KBM-7 (cell line): ENCODE measurements around the gene AKTIP.

Experiments used
- DNase-seq: peaks from one replicate; pipeline ENCODE4 v3.0.0-alpha.2; 2015
- in situ Hi-C: fragments of 300-500 bp; cut with MboI; formaldehyde crosslinking; loops from 2 replicates; pipeline ENCODE4 v1.14.3; 2020; ENCODE audit warnings: low sequenced_read_pairs, low pct_unique_long_range_greater_than_20kb, mixed read lengths

The AKTIP gene

DNA sequence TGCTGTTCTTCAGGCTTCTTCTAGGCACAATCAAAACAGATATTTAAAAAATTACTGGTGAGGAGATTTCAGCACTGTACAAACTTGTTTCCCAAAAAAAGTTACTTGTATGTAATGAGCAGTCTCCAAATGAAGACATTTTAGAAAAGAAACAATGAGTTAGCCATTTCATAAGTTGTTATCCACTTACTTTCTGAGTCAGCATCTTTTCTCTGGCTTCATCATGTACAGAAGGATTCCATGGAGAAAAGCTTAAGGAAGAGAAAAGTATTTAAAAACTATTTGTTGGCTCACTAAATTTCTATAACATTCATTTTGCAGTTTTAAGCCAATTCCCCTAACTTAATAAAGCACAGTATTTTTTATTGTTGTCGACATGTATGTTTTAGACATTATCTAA lies 10.5 kb downstream of the AKTIP start:
- no peak for DNase-seq
- in situ Hi-C loops = no loop called here

DNA sequence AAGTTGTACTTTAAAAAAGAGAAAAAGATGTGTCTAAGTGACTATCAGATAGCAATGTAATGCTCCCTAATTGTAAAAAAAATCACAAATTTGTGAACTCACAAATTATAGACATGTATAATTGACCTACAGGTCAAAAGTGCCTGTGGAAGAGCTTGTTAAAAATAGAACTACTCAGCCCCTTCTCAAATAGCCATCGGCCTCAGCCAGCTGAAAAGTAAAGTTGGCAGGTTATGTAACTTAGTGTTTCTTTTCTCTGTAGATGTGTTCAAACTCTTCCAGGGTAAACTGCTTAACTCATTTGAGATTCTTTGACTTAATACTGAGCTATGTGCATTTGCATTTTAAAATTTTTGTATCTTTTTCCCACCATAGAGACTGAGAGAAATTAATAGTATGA lies 13.3 kb downstream of the AKTIP start:
- in situ Hi-C loops = no loop called here
- DNase-seq = no peak

DNA sequence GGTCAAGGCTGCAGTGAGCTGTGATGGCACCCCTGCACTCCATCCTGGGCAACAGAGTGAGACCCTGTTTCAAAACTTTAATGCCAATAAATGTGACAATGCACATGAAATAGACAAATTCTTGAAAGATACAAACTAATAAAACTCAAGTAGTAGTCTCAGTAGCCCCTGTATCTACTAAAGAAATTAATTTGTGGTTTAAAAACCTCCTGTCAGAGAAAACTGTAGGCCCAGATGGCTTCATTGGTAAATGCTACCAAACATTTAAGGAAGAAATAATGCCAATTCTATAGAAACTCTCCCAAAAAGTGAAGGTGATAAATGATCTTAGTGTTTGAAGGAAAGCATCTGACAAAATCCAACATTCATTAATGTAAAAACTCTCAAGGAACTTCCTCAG lies 16.8 kb downstream of the AKTIP start:
- in situ Hi-C loops = no loop called here
- no peak for DNase-seq

DNA sequence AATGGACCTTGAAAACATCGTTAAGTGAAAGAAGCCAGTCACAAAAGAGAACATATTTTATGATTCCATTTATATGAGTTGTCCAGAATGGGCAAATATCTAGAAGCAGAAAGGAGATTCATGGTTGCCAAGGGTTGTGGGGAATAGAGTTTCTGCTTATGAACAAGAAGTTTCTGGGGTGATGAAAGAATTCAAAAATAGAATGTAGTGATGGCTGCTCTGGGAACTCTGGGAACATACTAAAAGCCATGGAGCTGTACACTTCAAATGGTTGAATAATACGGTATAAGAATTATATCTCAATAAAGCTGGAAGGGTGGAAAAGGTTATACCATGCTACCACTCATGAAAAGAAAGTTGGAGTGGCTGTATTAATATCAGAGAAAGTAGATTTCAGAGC lies 18.5 kb downstream of the AKTIP start:
- DNase-seq = no peak
- in situ Hi-C loops = no loop called here

DNA sequence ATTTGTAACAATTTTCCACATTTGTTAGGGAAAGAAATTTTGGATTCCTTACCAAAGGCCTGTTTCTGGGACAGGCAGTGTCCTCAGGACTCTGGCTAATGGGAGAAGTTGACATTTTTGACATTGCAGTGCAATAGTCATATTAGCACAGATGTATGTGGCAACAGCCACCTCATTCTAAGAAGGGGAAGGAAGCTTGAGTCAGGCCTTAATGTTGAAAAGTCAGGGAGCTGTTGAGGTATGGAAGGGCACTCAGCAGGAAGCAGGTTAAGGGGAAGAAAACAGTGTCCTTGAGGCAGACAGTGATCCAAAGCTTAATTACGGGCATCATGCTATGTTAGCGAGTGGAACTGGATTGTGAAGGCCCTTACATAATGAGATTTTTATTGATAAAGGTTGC lies 20.9 kb downstream of the AKTIP start:
- peak; percentile 60 for DNase-seq
- in situ Hi-C loops = no loop called here

DNA sequence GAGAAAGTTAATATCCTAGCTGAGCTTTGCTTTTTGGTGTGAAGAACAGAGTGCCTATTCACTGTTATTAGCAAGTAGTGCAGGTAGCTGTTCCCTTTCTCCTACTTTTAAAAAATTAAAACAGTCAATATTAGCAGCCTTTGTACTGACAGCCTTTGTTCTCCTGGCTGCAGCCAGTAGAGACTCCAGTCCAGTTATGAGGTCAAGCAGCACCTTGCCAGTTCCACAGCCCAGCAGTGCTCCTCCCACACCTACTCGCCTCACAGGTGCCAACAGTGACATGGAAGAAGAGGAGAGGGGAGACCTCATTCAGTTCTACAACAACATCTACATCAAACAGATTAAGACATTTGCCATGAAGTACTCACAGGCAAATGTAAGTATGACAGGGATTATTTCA lies 22.6 kb downstream of the AKTIP start:
- DNase-seq = no peak
- in situ Hi-C loops = no loop called here

DNA sequence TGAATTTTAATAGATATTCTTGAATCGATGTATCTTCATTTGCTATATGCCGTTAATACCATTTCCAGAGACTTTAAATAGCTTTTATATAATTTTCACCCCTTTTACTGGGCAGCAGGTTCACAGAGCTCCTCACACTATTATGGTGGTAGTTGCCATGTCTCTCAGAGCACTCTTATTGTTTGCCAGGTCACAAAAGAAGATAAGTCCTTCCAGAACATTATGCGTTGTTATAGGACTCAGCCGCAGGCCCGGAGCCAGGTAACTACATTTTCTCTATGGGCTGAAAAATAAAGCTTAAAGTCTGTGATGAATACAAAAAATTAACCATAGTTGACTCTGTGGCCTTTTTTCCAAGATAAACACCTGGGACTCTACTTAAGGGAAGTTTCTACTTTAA lies 24.0 kb downstream of the AKTIP start:
- DNase-seq = no peak
- in situ Hi-C loops = no loop called here

DNA sequence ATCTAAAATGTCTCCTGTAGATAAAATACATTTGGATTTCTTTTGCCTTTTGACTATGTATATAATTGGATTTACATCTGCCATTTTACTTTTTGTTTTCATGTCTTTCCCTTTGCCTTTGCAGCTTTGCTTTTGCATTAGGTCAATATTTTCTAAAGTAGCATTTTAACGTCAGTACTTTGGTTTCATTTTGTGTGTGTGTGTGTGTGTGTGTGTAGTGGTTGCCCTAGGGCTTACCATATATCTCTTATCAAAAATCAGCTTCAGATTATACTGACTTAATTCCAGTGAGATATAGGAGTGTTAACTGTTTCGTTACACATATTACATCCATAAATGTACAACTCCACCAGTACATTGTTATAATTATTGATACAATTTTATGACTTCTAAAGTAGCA lies 26.1 kb downstream of the AKTIP start:
- DNase-seq = no peak
- in situ Hi-C loops = no loop called here

DNA sequence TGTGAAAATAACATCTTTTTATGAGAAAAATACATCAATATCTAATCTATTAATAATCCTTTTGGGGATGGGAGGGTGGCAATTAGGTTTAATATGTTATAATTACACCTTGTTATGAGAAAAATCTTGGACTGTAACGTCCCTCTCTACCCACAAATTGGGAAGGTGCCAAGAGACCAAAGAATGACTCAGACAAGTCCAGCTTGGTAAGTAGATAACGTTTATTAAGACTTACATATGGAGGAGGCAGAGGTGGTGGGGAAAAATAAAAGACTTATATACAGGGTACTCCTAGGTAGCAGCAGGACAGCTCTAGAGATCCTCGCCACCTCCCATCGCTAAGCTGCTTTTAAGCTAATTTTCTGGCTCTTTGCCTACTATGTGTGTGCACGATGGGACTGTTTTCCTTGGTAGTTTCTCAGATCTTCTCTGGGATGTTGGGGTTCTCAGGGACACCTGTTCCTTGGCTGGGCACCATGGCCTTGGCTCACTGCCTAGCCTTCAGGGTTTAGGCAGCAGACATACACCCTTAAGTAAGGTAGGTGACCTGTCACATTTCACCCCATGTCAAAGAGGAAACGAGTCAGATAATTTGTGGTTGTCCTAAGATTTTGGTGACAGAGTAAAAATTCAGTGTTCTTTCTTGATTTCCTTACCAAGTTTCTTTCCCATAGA lies 37.3 kb downstream of the AKTIP start:
- DNase-seq = no peak
- in situ Hi-C loops = no loop called here

DNA sequence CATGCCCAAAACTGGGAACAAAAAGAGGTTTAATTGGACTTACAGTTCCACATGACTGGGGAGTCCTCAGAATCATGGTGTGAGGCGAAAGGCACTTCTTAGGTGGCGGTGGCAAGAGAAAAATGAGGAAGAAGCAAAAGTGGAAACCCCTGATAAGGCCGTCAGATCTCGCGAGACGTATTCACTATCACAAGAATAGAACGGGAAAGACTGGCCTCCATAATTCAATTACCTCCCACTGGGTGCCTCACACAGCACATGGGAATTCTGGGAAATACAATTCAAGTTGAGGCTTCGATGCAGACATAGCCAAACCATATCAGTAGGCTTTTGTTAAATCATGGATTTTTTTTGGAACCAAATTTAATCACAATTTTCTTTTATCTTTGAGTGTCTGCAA lies 44.4 kb downstream of the AKTIP start:
- no peak for DNase-seq
- in situ Hi-C loops = no loop called here

DNA sequence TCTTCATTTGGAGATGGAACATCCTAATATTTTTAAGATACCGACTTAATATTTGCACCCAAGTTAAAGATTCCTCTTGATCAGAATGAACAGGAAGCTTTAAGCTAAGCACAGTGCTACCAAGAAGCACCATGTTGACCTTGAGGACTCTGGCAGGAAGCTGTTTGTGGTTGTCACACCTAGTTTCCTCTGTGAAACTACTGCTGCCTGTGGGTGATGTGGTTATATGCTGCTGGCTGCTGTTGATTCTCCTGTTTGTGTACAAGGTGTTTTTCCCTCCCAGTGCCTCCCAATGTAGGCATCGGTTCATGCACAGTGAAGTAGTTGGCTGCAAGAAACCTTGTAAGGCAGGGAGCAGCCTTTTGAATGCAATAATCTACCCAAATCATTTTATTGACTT lies 45.3 kb downstream of the AKTIP start:
- DNase-seq = peak; percentile 36
- in situ Hi-C loops = no loop called here

DNA sequence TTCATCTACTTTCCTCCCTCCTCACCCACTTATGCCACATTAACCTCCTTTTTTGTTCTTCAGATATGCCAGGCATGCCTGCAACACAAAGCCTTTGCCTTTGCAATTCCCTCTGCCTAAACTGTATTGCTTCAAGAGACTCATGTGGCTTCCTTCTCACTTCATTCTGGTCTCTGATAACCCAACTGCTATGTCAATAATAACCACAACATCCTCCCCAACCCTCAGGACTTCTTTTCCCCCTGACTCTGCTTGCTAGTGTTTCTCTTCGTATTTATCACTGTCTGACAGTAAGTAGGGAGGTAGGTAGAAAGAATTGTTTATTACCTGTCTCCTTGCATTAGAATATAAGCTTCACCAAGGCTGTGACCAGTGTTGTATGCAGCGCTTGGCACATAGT lies 46.4 kb downstream of the AKTIP start:
- peak; percentile 41 for DNase-seq
- in situ Hi-C loops = no loop called here

DNA sequence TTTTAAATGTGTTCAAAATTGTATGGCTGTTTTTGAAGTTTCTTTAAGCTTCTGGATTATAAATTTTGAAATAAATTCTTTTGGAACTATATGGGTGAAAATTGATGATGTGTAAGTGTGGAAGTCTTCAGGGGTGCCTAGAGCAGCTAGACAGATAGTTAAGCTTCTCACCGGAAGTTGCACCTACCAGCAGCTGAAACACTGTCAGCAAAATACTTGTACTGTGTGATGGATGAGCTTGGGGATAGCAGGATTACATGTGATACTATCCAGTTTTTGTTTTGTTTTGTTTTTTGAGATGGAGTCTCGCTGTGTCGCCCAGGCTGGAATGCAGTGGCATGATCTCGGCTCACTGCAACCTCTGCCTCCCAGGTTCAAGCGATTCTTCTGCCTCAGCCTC lies 49.1 kb downstream of the AKTIP start:
- in situ Hi-C loops = no loop called here
- DNase-seq = no peak

DNA sequence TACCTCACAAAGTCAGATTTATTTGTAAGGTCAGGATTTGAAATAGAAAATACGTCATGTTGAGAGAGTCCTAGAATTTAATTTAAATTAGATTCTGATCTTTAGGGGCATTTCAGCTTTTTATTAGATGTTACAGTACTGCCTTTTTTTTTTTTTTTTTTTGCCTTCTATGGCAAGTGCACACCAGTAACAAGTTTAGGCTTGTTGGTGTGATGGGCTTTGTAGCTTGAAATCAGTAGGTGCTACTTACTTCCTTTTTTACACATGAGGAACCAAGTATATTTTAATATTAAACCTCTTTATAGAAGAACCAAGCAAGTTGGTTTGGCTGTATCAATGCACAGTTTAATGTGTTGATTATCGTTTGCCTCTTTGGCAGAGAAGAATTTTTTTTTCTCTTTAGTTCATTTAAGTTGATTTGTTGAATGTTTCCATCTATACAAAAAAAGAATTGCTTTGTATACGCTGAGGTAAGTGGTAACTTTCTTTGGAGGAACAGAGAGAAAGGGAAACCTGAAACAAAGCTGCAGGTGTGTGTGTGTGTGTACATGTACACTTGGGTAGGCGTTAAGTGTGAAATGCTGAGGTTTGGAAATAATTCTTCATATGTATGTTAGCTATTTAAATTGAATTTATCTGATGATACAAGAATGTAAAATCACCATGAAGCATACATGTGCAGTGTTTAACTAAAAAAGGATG lies 53.0 kb downstream of the AKTIP start:
- DNase-seq = no peak
- in situ Hi-C loops = no loop called here

DNA sequence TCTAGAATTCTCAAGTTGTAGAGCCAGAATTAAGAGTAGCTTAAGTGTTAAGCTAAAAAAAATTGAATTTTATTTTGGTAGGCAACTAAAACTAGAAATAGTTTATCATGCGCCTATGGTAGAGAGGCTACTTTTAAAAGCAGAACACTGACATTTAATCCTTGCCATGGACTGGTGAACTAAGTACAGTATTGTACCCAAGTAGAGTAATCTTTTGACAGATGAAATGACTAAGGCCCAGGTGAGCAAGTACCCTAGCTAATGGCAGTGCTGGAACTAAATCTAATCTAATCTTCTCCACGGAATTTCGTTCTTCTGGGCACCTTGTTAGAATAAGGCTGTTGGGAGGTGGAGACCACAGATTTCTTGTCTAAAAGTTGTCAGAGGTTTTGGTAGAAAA lies 56.9 kb downstream of the AKTIP start:
- in situ Hi-C loops = no loop called here
- DNase-seq = no peak

DNA sequence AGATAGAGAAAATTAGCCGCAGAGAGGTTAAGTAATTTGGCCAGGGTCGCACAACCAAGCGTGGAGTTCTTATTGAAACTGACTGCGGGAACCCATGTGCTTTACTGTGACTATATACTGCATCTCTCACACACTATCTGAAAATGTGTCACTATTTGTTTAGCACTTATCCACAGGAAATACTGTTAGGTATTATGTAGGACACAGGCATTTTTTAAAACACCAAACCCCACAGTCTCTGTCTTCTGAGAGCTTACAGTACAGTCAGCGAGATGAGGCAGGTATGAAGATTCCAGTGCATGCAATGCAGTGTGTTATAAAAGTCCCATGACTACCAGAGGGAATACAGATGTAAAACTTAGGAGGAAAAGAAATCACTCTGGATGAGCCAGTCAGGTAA lies 57.5 kb downstream of the AKTIP start:
- in situ Hi-C loops = no loop called here
- DNase-seq = no peak
